Measurements from ENCODE around the gene ZNF763.
"Not testable (repeated sequence)": the region's sequence is repeated elsewhere in the genome, so short reads cannot be mapped to it uniquely, and the experiment has no call there.

ZNF763 gene

GRCh38 chr19:11970174-11970573 lies 5.3 kb downstream of the ZNF763 start:
- in situ Hi-C loops (cut with HindIII; ENCODE audit: low sequenced_read_pairs): no loop called here

DNA sequence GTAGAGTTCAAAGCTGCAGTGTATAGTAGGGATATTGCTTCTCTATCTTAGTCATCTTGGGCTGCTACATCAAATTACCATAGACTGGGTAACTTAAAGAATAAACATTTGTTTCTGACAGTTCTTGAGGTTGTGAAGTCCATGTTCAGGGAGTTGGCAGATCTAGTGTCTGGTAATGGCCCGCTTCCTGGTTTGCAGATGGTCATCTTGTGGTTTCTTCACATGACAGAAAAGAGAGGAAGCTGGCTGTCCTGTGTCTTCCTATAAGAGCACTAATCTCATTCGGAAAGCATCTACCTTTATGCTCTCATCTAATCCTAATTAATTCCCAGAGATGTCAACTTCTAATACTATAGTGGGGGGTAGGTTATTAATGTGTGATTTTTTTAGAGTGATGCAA lies 6.2 kb downstream of the ZNF763 start:
- in situ Hi-C loops (cut with HindIII; ENCODE audit: low sequenced_read_pairs): no loop called here

GRCh38 chr19:11973019-11973810 lies 8.4 kb downstream of the ZNF763 start:
- in situ Hi-C loops (cut with HindIII; ENCODE audit: low sequenced_read_pairs): no loop called here

- in situ Hi-C loops (cut with HindIII; ENCODE audit: low sequenced_read_pairs): no loop called here
Measured at GRCh38 chr19:11978492-11979100, 13.8 kb downstream of the ZNF763 start.

- in situ Hi-C loops (cut with HindIII; ENCODE audit: low sequenced_read_pairs): no loop called here
Measured at GRCh38 chr19:11979527-11979926, 14.7 kb downstream of the ZNF763 start.

DNA sequence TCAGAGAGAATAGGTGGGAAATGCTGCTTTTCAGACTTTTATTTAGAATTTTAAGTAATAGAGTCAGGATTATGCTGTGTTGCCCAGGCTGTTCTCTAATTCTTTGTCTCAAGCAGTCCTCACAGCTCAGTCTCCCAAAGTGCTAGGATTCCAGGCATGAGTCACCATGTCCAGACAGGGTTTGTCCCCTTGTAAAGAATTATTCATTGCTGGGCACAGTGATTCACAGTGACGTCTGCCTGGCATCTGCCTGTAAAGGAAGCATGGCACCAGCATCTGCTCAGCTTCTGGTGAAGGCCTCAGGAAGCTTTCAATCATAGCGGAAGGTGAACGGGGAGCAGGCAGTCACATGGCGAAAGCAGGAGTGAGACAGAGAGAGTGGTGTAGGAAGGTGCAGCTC lies 17.7 kb downstream of the ZNF763 start:
- in situ Hi-C loops (cut with HindIII; ENCODE audit: low sequenced_read_pairs): no loop called here

DNA sequence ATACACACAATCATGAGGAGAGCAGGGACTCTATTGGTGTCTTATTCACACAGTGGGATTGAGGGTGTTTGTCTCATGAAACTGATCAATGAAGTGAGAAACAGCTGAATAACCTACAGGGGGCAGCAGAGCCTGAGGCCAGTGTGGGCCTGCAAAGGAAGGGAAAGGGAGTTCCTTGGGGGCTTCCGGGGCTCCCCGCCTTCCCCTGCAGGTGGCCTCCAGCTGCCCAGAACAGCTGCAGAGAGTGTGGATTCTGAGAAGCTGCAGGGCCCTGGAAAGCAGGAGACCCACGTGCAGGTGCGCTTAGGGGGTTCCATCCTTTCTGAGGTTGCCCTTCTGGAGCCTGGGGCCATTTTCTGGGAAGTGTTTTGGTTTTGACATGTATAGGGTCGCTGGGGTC lies 20.1 kb downstream of the ZNF763 start:
- in situ Hi-C loops (cut with HindIII; ENCODE audit: low sequenced_read_pairs): no loop called here

- in situ Hi-C loops (cut with HindIII; ENCODE audit: low sequenced_read_pairs): no loop called here
Measured at GRCh38 chr19:11986754-11987153, 21.9 kb downstream of the ZNF763 start.

DNA sequence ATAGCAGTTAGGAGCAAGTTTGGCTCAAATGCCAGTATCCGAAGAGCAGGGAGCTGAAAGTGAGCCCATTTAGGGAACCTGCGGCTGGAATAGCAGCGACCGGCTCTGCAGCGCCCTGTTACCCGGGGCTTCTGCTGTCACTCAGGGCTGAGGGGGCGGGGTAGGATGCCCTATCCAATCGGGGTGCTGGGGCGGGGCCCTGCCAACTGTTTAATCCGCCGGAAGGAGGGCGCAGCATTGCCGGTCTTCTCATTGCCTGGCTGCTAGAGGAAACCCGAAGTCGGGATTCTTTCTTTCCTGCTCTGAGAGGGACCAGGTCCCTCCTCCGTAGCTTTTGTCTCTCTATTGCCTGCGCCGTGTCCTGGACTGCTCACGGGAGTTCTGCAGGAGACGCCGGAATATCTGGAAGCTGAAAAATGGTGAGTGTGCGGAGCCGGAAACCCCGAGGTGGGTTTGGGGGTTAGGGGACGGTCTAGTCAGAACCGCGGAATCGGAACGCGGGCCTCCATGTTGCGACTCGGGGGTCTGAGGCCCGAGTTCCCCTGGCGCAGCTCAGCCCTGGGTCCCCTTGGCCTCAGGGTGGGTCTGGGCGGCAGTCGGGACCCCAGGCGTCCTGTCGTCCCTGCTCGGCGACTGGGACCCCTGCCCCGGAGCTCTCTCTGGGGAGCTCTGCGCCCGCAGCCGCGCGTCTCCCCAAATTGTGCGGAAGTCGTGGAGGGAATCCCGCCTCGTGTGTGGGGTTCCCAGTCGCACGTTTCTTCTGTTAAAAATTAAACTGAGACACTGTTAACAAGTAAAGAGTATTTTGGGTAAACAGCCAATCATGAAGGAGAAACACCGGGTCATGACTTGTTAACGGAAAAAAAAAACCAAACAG lies 22.8 kb downstream of the ZNF763 start:
- in situ Hi-C loops (cut with HindIII; ENCODE audit: low sequenced_read_pairs): no loop called here

DNA sequence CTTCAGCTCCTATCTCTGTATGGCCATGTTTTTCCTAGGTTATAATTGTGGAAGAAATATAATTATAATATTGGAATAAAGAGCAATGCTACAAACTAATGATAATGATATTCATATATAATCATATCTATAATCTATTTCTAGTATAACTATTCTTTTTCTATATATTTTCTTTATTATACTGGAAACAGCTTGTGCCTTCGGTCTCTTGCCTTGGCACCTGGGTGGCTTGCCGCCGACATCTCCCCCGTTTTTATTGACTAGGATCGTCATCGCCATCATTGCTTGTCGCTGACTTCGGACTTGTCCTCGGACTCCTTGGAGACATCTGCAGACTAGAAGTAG lies 24.2 kb downstream of the ZNF763 start:
- in situ Hi-C loops (cut with HindIII; ENCODE audit: low sequenced_read_pairs): no loop called here

- in situ Hi-C loops (cut with HindIII; ENCODE audit: low sequenced_read_pairs): not testable (repeated sequence)
Measured at GRCh38 chr19:11991921-11992320, 27.1 kb downstream of the ZNF763 start.

- in situ Hi-C loops (cut with HindIII; ENCODE audit: low sequenced_read_pairs): no loop called here
Measured at GRCh38 chr19:11995174-11995573, 30.3 kb downstream of the ZNF763 start.

- in situ Hi-C loops (cut with HindIII; ENCODE audit: low sequenced_read_pairs): no loop called here
Measured at GRCh38 chr19:12000152-12000981, 35.5 kb downstream of the ZNF763 start.

DNA sequence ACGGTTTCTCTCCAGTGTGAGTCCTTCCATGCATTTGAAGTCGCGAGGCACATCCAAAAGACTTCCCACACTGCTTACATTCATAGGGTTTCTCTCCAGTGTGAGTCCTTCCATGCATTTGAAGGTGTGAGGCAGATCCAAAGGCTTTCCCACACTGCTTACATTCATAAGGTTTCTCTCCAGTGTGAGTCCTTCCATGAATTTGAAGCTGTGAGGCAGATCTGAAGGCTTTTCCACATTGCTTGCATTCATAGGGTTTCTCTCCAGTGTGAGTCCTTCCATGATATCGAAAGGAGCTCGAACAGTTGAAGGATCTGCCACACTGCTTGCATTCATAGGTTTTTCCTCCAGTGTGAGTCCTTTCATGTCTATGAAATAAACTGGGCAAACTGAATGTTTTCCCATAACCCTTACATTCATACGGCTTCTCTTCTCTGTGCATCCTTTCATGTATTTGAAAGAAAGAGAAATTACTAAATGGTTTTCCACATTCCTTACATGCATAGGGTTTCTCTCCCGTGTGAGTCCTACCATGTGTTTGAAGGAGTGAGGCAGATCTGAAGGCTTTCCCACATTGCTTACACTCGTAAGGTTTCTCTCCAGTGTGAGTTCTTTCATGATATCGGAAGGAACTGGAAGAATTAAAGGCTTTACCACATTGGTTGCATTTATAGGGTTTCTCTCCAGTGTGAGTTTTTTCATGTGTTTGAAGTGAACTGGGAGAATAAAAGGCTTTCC lies 50.3 kb downstream of the ZNF763 start:
- in situ Hi-C loops (cut with HindIII; ENCODE audit: low sequenced_read_pairs): no loop called here

DNA sequence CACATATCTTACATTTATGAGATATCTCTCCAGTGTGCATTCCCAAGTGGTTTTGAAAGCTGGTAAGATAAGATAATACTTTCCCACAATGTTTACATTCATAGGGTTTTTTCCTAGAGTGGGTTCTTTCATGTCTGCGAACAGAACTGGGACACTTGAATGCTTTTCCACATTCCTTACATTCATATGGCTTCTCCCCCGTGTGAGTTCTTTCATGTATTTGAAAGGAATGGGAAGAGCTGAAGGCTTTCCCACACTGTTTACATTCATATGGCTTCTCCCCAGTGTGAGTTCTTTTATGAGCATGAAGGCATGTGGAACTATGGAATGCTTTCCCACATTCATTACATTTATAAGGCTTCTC lies 50.9 kb downstream of the ZNF763 start:
- in situ Hi-C loops (cut with HindIII; ENCODE audit: low sequenced_read_pairs): no loop called here
